ENCODE results near the gene TSHZ2. TPM values are rescaled to one million over a fixed set of nuclear protein-coding genes. Genes with fewer than 3 reads are reported as not detected.
"Not testable (repeated sequence)": the region's sequence is repeated elsewhere in the genome, so short reads cannot be mapped to it uniquely, and the experiment has no call there.

TSHZ2 gene
- total RNA-seq, 2 experiments from 2014 or later = 8.1 to 9.2 TPM

GRCh38 chr20:53532654-53533312 is 560.6 kb downstream of the TSHZ2 start:
- H3K27me3 Mint-ChIP-seq; H3K9me3 Mint-ChIP-seq; POLR2A ChIA-PET; H3K4me1 Mint-ChIP-seq; H3K36me3 Mint-ChIP-seq (ENCODE audit: low read depth); H3K27ac Mint-ChIP-seq; H3K4me3 Mint-ChIP-seq; DNase-seq: not testable (repeated sequence)
- CTCF ChIA-PET = interaction anchor here (0.6 kb wide), 3 partner anchors 32 to 446 kb away, joined by 3 to 4 read pairs (median 4); no protein-coding TSS in a partner anchor

DNA sequence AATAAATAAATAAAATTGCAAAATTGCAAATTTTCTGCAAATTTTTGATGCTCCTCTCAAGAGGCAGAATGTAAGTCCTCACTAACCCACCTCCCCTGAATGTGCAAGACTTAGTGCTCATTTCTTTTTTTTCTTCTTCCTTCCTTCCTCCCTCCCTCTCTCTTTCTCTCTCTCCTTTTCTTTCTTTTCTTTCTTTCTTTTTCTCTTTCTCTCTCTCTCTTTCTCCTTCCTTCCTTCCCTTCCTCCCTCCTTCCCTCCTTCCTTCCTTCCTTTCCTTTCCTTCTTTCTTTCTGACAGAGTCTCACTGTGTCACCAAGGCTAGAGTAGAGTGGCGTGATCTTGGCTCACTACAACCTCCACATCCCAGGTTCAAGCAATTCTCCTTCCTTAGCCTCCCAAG is 561.3 kb downstream of the TSHZ2 start:
- Mint-ChIP-seq H3K36me3 (ENCODE audit: low read depth) (no peaks in the 10 kb centered on the region), H3K27ac (no peak overlapping the region), H3K27me3 (peaks cover 5% of the 10 kb centered on the region), H3K9me3 (no peaks in the 10 kb centered on the region), H3K4me3 (no peak overlapping the region), H3K4me1 (no peaks in the 10 kb centered on the region)
- no peak for DNase-seq
- ChIA-PET CTCF (interaction anchor here (0.6 kb wide), 2 partner anchors 32 to 446 kb away, joined by 4 read pairs; no protein-coding TSS in a partner anchor), POLR2A (no interaction called here)

GRCh38 chr20:53534037-53534436 is 561.9 kb downstream of the TSHZ2 start:
- Mint-ChIP-seq H3K4me3 (no peak overlapping the region), H3K27ac (no peak overlapping the region), H3K36me3 (ENCODE audit: low read depth) (no peaks in the 10 kb centered on the region), H3K4me1 (no peaks in the 10 kb centered on the region), H3K9me3 (no peaks in the 10 kb centered on the region), H3K27me3 (peaks cover 5% of the 10 kb centered on the region)
- no peak for DNase-seq
- POLR2A ChIA-PET = no interaction called here
- CTCF ChIA-PET = no interaction called here

- no peaks in the 10 kb centered on the region for H3K4me1 Mint-ChIP-seq
- no peak overlapping the region for H3K4me3 Mint-ChIP-seq
- ChIA-PET CTCF (no interaction called here), POLR2A (no interaction called here)
- H3K36me3 Mint-ChIP-seq (ENCODE audit: low read depth) = no peaks in the 10 kb centered on the region
- DNase-seq = no peak
- H3K27me3 Mint-ChIP-seq = peaks cover 5% of the 10 kb centered on the region
- no peak overlapping the region for H3K27ac Mint-ChIP-seq
- H3K9me3 Mint-ChIP-seq = no peaks in the 10 kb centered on the region
These were observed 563.7 kb downstream of the TSHZ2 start for GRCh38 chr20:53535878-53536277.

GRCh38 chr20:53536382-53536781 is 564.2 kb downstream of the TSHZ2 start:
- POLR2A ChIA-PET; H3K4me3 Mint-ChIP-seq; CTCF ChIA-PET; H3K36me3 Mint-ChIP-seq (ENCODE audit: low read depth); H3K27me3 Mint-ChIP-seq; H3K9me3 Mint-ChIP-seq; H3K27ac Mint-ChIP-seq; H3K4me1 Mint-ChIP-seq; DNase-seq: not testable (repeated sequence)

DNA sequence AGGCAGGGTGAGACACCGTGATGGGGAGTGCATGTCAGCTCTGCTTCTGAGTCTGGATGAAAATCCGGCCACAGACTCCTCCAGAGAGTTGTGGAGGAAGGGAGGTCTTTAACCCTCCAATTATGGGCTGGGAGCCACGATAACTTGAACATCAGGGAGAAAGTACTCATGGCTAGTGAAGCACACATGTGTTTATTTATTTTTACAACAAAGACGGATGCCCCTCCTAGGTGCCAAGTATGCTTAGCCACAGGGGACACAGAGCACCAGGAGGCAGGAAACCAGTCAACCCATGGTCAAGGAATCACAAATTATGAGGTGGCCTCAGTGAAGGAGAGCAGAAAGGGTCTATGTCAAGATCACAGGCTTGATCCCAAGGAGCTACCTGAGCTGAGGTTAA is 567.4 kb downstream of the TSHZ2 start:
- H3K4me1 Mint-ChIP-seq = no peaks in the 10 kb centered on the region
- DNase-seq = no peak
- POLR2A ChIA-PET = no interaction called here
- CTCF ChIA-PET = interaction anchor here (0.5 to 1.2 kb wide), 2 partner anchors 11 kb away, joined by 3 to 6 read pairs; no protein-coding TSS in a partner anchor
- no peak overlapping the region for H3K4me3 Mint-ChIP-seq
- H3K9me3 Mint-ChIP-seq = no peaks in the 10 kb centered on the region
- no peak overlapping the region for H3K27ac Mint-ChIP-seq
- no peaks in the 10 kb centered on the region for H3K27me3 Mint-ChIP-seq
- no peaks in the 10 kb centered on the region for H3K36me3 Mint-ChIP-seq (ENCODE audit: low read depth)
